IMR-90 (cell line): ENCODE data around the gene PLEKHO2. TPM values are rescaled to one million over a fixed set of nuclear protein-coding genes. Genes with fewer than 3 reads are reported as not detected.

Experiments used
- ATAC-seq: fragments of 200-7000 bp; cut with Tn5 transposase; 2 replicates; pipeline ENCODE4 v1.9.1; 2020; ENCODE audit warnings: low read depth, mild to moderate bottlenecking, moderate library complexity
- BruUV-seq: library from RNA; stranded (reverse); fragments of 400-500 nt; replicated peaks from 2 replicates; lab custom pipeline; 2021; lab: Mats Ljungman, UMichigan
- CTCF ChIA-PET: fragments of 300-600 bp; formaldehyde crosslinking; extraction: SDS; loops from one replicate; lab custom pipeline; 2021; ENCODE audit warnings: antibody characterized with exemption; lab: Yijun Ruan, JAX
- POLR2A ChIA-PET: fragments of 300-600 bp; sonication (Branson Sonifier 250); formaldehyde crosslinking; loops from one replicate; lab custom pipeline; 2022; ENCODE audit warnings: antibody characterized with exemption; ENCODE audit not compliant: unreplicated experiment; lab: Charles Lee
- DNase-seq: peaks from one replicate; pipeline ENCODE4 v3.0.0; 2013
- H2AFZ ChIP-seq: replicated peaks from 2 replicates; pipeline ENCODE3; 2013; ENCODE audit warnings: low read length, mild to moderate bottlenecking; ENCODE audit not compliant: poor library complexity
- H2AK5ac ChIP-seq: 2 replicates; pipeline ENCODE4 v1.6.1; 2013; ENCODE audit warnings: low read depth, low read length, inconsistent platforms
- H2AK9ac ChIP-seq: replicated peaks from 2 replicates; pipeline ENCODE3; 2013; ENCODE audit warnings: mild to moderate bottlenecking, low read depth, low read length, moderate library complexity; ENCODE audit not compliant: poor library complexity
- H2BK120ac ChIP-seq: 2 replicates; pipeline ENCODE4 v1.6.1; 2013; ENCODE audit warnings: low read depth, low read length, inconsistent platforms
- H2BK15ac ChIP-seq: 3 replicates; pipeline ENCODE4 v1.6.1; 2013; ENCODE audit warnings: low read depth, low read length, inconsistent platforms
- H2BK20ac ChIP-seq: 2 replicates; pipeline ENCODE4 v1.6.1; 2013; ENCODE audit warnings: low read depth, mild to moderate bottlenecking, inconsistent platforms, low read length, moderate library complexity
- H2BK5ac ChIP-seq: 2 replicates; pipeline ENCODE4 v1.6.1; 2013; ENCODE audit warnings: mild to moderate bottlenecking, low read depth, low read length, inconsistent platforms; ENCODE audit not compliant: poor library complexity, severe bottlenecking
- H3K14ac ChIP-seq: replicated peaks from 2 replicates; pipeline ENCODE4 v1.6.1; 2013; ENCODE audit warnings: low read depth, low read length, inconsistent platforms
- H3K18ac ChIP-seq: 2 replicates; pipeline ENCODE4 v1.6.1; 2013; ENCODE audit warnings: low read depth, low read length, control low read depth
- H3K23ac ChIP-seq: 2 replicates; pipeline ENCODE4 v1.6.1; 2013; ENCODE audit warnings: low read depth, low read length, inconsistent platforms
- H3K27ac ChIP-seq: 2 replicates; pipeline ENCODE4 v1.5.1; 2013; ENCODE audit warnings: mild to moderate bottlenecking, control low read depth, low read length; ENCODE audit not compliant: insufficient read depth
- H3K27me3 ChIP-seq: 2 replicates; pipeline ENCODE4 v1.6.1; 2013; ENCODE audit warnings: low read length; ENCODE audit not compliant: control insufficient read depth, insufficient read depth
- H3K36me3 ChIP-seq: 2 replicates; pipeline ENCODE4 v1.6.1; 2013; ENCODE audit warnings: low read length, mixed read lengths; ENCODE audit not compliant: control insufficient read depth, insufficient read depth
- H3K4ac ChIP-seq: 2 replicates; pipeline ENCODE4 v1.6.1; 2013; ENCODE audit warnings: low read depth, low read length, inconsistent platforms
- H3K4me1 ChIP-seq: 2 replicates; pipeline ENCODE4 v1.6.1; 2013; ENCODE audit warnings: low read length, mixed read lengths; ENCODE audit not compliant: control insufficient read depth, insufficient read depth
- H3K4me2 ChIP-seq: 2 replicates; pipeline ENCODE4 v1.6.1; 2013; ENCODE audit warnings: low read depth, mild to moderate bottlenecking, control low read depth, low read length, moderate library complexity
- H3K4me3 ChIP-seq: 2 replicates; pipeline ENCODE4 v1.5.1; 2013; ENCODE audit warnings: low read depth, mild to moderate bottlenecking, control low read depth, low read length, moderate library complexity; ENCODE audit not compliant: insufficient read depth
- H3K56ac ChIP-seq: 2 replicates; pipeline ENCODE4 v1.6.1; 2013; ENCODE audit warnings: low read length, inconsistent platforms; ENCODE audit not compliant: insufficient read depth; ENCODE audit errors: extremely low read depth
- H3K79me1 ChIP-seq, 2 experiments: 2 replicates each; pipeline ENCODE4 v1.6.1; 2013; ENCODE audit warnings: low read length in 2 of 2, inconsistent platforms in 1 of 2, low read depth in 1 of 2
- H3K9ac ChIP-seq: 2 replicates; pipeline ENCODE4 v1.6.1; 2013; ENCODE audit warnings: low read depth, low read length, control low read depth
- H3K9me1 ChIP-seq: 2 replicates; pipeline ENCODE4 v1.6.1; 2013; ENCODE audit warnings: low read length, inconsistent platforms; ENCODE audit not compliant: insufficient read depth
- H3K9me3 ChIP-seq: 2 replicates; pipeline ENCODE4 v1.6.1; 2013; ENCODE audit warnings: low read length; ENCODE audit not compliant: control insufficient read depth, insufficient read depth
- H4K20me1 ChIP-seq: 2 replicates; pipeline ENCODE4 v1.6.1; 2013; ENCODE audit warnings: low read length, inconsistent platforms; ENCODE audit not compliant: insufficient read depth
- H4K5ac ChIP-seq: 2 replicates; pipeline ENCODE4 v1.6.1; 2013; ENCODE audit warnings: mild to moderate bottlenecking, low read depth, low read length, control low read depth
- H4K8ac ChIP-seq, 2 experiments: 2 replicates each; pipeline ENCODE4 v1.6.1; 2013; ENCODE audit warnings: low read depth in 2 of 2, low read length in 2 of 2, control low read depth in 1 of 2, inconsistent platforms in 1 of 2
- H4K91ac ChIP-seq: 2 replicates; pipeline ENCODE4 v1.6.1; 2013; ENCODE audit warnings: low read depth, low read length, inconsistent platforms; ENCODE audit not compliant: insufficient read depth
- BHLHE40 ChIP-seq: fragments of 150-350 bp; IDR thresholded peaks from 2 replicates; pipeline ENCODE4 v1.6.1; 2016; ENCODE audit warnings: mild to moderate bottlenecking, low read depth, low read length
- CEBPB ChIP-seq: IDR thresholded peaks from 2 replicates; pipeline ENCODE4 v1.6.1; 2012; ENCODE audit warnings: low read depth, low read length, improper control_type of control experiment
- FOS ChIP-seq: fragments of 150-350 bp; IDR thresholded peaks from 2 replicates; pipeline ENCODE4 v1.6.1; 2016; ENCODE audit warnings: low read depth, low read length
- MXI1 ChIP-seq: IDR thresholded peaks from 2 replicates; pipeline ENCODE4 v1.6.1; 2012; ENCODE audit warnings: low read depth, mild to moderate bottlenecking, low read length, moderate library complexity, borderline replicate concordance
- POLR2A ChIP-seq: IDR thresholded peaks from 2 replicates; pipeline ENCODE4 v1.6.1; 2012; ENCODE audit warnings: mild to moderate bottlenecking, low read depth, low read length
- WGBS, 2 experiments: methylation state at CpG; one replicate each; pipeline versions ENCODE4 v1.1.5 to v1.1.7; 2013; ENCODE audit warnings: missing lambda C conversion rate in 2 of 2; ENCODE audit not compliant: insufficient read length in 1 of 2; ENCODE audit errors: extremely low coverage in 2 of 2; 5-methylcytosine and 5-hydroxymethylcytosine counted together
- dilution Hi-C: fragments of 300-500 bp; cut with HindIII; formaldehyde crosslinking; loops from one replicate; pipeline ENCODE4 v1.14.3; 2018; ENCODE audit warnings: low sequenced_read_pairs; ENCODE audit not compliant: unreplicated experiment
- in situ Hi-C: fragments of 300-500 bp; cut with MboI; formaldehyde crosslinking; loops from 3 replicates; pipeline ENCODE4 v1.14.3; 2019; ENCODE audit warnings: low sequenced_read_pairs, inconsistent platforms, mixed read lengths
- intact Hi-C: fragments of 100-400 bp; cut with micrococcal nuclease; formaldehyde crosslinking; loops from 2 replicates; pipeline ENCODE4 v1.10.0; 2022
- polyA plus RNA-seq, 3 experiments: library from polyadenylated mRNA; depleted of rRNA; stranded (reverse); fragments of >200 nt; gene quantifications; 2 replicates each; pipeline ENCODE4 v1.2.3, GENCODE V29; 2012; ENCODE audit warnings: low replicate concordance in 1 of 3
- total RNA-seq: library from RNA; depleted of rRNA; stranded (reverse); fragments of >200 nt; gene quantifications from 2 replicates; pipeline ENCODE4 v1.2.3, GENCODE V29; 2012

Gene PLEKHO2
- total and polyA plus RNA-seq, 2 of the 4 experiments (the other 2 are of a cell fraction), result 19.0 to 22.5 TPM

DNA sequence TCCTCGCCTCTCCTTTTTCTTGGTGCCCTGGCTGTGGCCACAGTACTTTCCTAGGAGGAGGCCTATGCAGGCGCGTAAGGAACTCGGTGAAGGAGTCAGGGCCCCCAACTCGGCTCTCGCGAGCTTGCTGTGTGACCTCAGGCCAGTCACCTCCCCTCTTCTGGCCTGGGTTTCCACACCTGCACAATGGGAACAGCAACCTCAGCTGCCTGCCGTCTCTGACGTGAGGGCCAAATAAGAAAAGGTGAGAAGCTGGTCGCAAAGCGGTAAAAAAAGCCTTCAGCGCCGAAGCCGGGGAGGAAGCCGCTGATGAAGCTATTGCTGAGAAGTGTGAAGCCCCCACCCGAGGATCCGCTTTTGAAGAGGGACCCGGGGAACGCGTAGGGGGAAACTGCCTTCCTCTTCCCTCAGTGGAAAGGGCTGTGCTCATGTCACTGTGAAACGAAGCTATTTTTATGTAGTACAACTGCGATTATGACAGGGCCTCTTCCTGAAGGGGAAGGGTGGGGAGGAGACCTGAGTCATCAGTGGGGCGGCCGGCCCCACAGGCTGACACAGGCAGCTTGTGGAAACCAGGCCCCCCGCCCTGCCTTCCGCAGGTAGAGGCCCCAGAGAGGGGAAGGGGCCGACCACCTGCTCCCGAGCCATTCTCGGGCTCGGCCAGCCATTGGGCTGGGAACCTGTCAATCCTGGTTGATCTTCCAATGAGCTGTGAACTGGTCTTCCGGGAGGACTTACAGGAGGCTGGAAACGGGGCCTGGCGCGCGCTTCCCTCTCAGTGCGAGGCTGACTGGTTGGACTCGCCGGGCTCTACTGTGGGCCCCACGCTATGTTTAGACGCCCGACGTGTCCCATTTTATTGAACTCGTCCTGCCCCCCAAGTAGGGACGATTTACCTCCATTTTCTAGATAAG, 52.0 kb downstream of the PLEKHO2 start:
- CTCF ChIA-PET, result interaction anchor here (0.7 to 1.4 kb wide), 2 partner anchors 53 to 58 kb away, joined by 4 to 6 read pairs; no protein-coding TSS in a partner anchor
- Histone ChIP-seq H2BK15ac (peak overlapping the region; percentile 30; the same call in 1 of the 3 replicates), H2AK5ac (peak overlapping the region; percentile 93), H3K14ac (peak overlapping the region; percentile 93), H4K8ac (peak overlapping the region; percentile 84 to 88), H3K9ac (peak overlapping the region; percentile 11; the same call in 1 of the 2 replicates), H3K9me1 (peaks cover 42% of the 10 kb centered on the region), H2BK120ac (peak overlapping the region; percentile 89), H3K23ac (peak overlapping the region; percentile 72), H3K56ac (no peak overlapping the region), H4K91ac (peak overlapping the region; percentile 67), H2BK5ac (peak overlapping the region; percentile 64), H4K20me1 (no peaks in the 10 kb centered on the region), H3K9me3 (no peaks in the 10 kb centered on the region), H3K18ac (peak overlapping the region; percentile 65), H3K36me3 (no peaks in the 10 kb centered on the region), H3K27ac (peak overlapping the region; percentile 47), H3K4ac (peak overlapping the region; percentile 97), H3K4me1 (peaks cover 40% of the 10 kb centered on the region), H4K5ac (peak overlapping the region; percentile 90), H3K4me3 (no peak overlapping the region), H2AFZ (peak overlapping the region; percentile 95), H3K79me1 (peaks cover 0 to 26% of the 10 kb centered on the region in 2 experiments; a peak in 2 of 4 replicates), H2BK20ac (peak overlapping the region; percentile 59), H3K27me3 (no peaks in the 10 kb centered on the region), H2AK9ac (peak overlapping the region; percentile 77), H3K4me2 (peak overlapping the region; percentile 53)
- dilution Hi-C loops (no loop called here), in situ Hi-C loops (no loop called here), intact Hi-C loops (no loop called here)
- 25% methylated on average over 20 of the region's 44 CpGs; no CpG with 5 or more reads in 1 of the 2 experiments for WGBS, 2 experiments
- ATAC-seq, result peak; percentile 85
- no TSS peak for BruUV-seq
- POLR2A ChIA-PET, result interaction anchor here (0.5 kb wide), 1 partner anchor 10 kb away, joined by 3 read pairs; no protein-coding TSS in a partner anchor
- TF ChIP-seq MXI1, result no peak
- TF ChIP-seq BHLHE40, result no peak
- peak; percentile 35; the same call in 1 of the 2 replicates for TF ChIP-seq FOS
- peak; percentile 14; the same call in 1 of the 2 replicates for TF ChIP-seq CEBPB
- TF ChIP-seq POLR2A, result 0 out of 2 replicates have a peak, but pooled peaks have one; percentile 33
- DNase-seq, result peak; percentile 93
